Activated CD4-positive, alpha-beta memory T cell treated with anti-CD3 and anti-CD28 coated beads, Interleukin-2, amount 10 ng/mL, durations not matched to agents 7 days and 5 days (primary cell): ENCODE results near the gene MAP3K7. TPM values are rescaled to one million over a fixed set of nuclear protein-coding genes. Genes with fewer than 3 reads are reported as not detected.

Experiments
- CTCF ChIA-PET: fragments of 350-600 bp; sonication (Branson Sonifier 250); formaldehyde crosslinking; loops from one replicate; lab custom pipeline; 2021; ENCODE audit warnings: antibody characterized with exemption, inconsistent platforms; lab: Charles Lee
- POLR2A ChIA-PET: fragments of 350-600 bp; sonication (Branson Sonifier 250); formaldehyde crosslinking; loops from one replicate; lab custom pipeline; 2021; ENCODE audit warnings: antibody characterized with exemption; lab: Charles Lee
- DNase-seq: peaks from one replicate; pipeline ENCODE4 v3.0.0-alpha.2; 2020
- H3K27ac Mint-ChIP-seq: one replicate; pipeline ENCODE4 v1.8.0; 2021; ENCODE audit warnings: mild to moderate bottlenecking, mixed read lengths
- H3K27me3 Mint-ChIP-seq: one replicate; pipeline ENCODE4 v1.8.0; 2021; ENCODE audit warnings: mixed read lengths
- H3K36me3 Mint-ChIP-seq: one replicate; pipeline ENCODE4 v1.8.0; 2021; ENCODE audit warnings: low read depth, mixed read lengths
- H3K4me1 Mint-ChIP-seq: one replicate; pipeline ENCODE4 v1.8.0; 2021; ENCODE audit warnings: mixed read lengths
- H3K4me3 Mint-ChIP-seq: one replicate; pipeline ENCODE4 v1.8.0; 2021; ENCODE audit warnings: mild to moderate bottlenecking, mixed read lengths
- H3K9me3 Mint-ChIP-seq: one replicate; pipeline ENCODE4 v1.8.0; 2021; ENCODE audit warnings: mixed read lengths
- total RNA-seq, 2 experiments: library from RNA; stranded (reverse); gene quantifications; one replicate each; pipeline ENCODE4 v1.2.3, GENCODE V29; 2021

The MAP3K7 gene
- total RNA-seq, 2 experiments from 2014 or later = 26.2 to 27.6 TPM

GRCh38 chr6:90500458-90500857 lies 86.4 kb downstream of the MAP3K7 start:
- no peak for DNase-seq
- H3K27me3 Mint-ChIP-seq = peaks cover 14% of the 10 kb centered on the region
- peaks cover 7% of the 10 kb centered on the region for H3K4me1 Mint-ChIP-seq
- no peak overlapping the region for H3K27ac Mint-ChIP-seq
- no peak overlapping the region for H3K4me3 Mint-ChIP-seq
- CTCF ChIA-PET = no interaction called here
- POLR2A ChIA-PET = interaction anchor here (0.7 kb wide), 1 partner anchor 486 kb away, joined by 3 read pairs; no protein-coding TSS in a partner anchor
- H3K36me3 Mint-ChIP-seq = no peaks in the 10 kb centered on the region
- no peaks in the 10 kb centered on the region for H3K9me3 Mint-ChIP-seq

GRCh38 chr6:90497411-90497810 lies 89.5 kb downstream of the MAP3K7 start:
- ChIA-PET POLR2A (no interaction called here), CTCF (interaction anchor here (0.8 kb wide), 2 partner anchors 18 to 557 kb away, joined by 3 read pairs; no protein-coding TSS in a partner anchor)

GRCh38 chr6:90496258-90497016 lies 90.4 kb downstream of the MAP3K7 start:
- CTCF ChIA-PET = no interaction called here
- Mint-ChIP-seq H3K4me3 (no peak overlapping the region), H3K27ac (no peak overlapping the region), H3K9me3 (no peaks in the 10 kb centered on the region), H3K4me1 (peaks cover 12% of the 10 kb centered on the region), H3K27me3 (peaks cover 31% of the 10 kb centered on the region), H3K36me3 (no peaks in the 10 kb centered on the region)
- POLR2A ChIA-PET = no interaction called here
- no peak for DNase-seq

More at GRCh38 chr6:90497411-90497810, 89.5 kb downstream of the MAP3K7 start:
- Mint-ChIP-seq H3K4me1 (peaks cover 12% of the 10 kb centered on the region), H3K36me3 (no peaks in the 10 kb centered on the region), H3K27ac (no peak overlapping the region), H3K4me3 (no peak overlapping the region), H3K9me3 (no peaks in the 10 kb centered on the region), H3K27me3 (peaks cover 26% of the 10 kb centered on the region)
- no peak for DNase-seq

GRCh38 chr6:90495216-90495817 lies 91.6 kb downstream of the MAP3K7 start:
- no peaks in the 10 kb centered on the region for H3K9me3 Mint-ChIP-seq
- no peak overlapping the region for H3K4me3 Mint-ChIP-seq
- POLR2A ChIA-PET = no interaction called here
- DNase-seq = no peak
- H3K27me3 Mint-ChIP-seq = peaks cover 35% of the 10 kb centered on the region
- H3K27ac Mint-ChIP-seq = no peak overlapping the region
- H3K4me1 Mint-ChIP-seq = peaks cover 12% of the 10 kb centered on the region
- no peaks in the 10 kb centered on the region for H3K36me3 Mint-ChIP-seq
- CTCF ChIA-PET = interaction anchor here (1.5 kb wide), 1 partner anchor 16 kb away, joined by 4 read pairs; no protein-coding TSS in a partner anchor

GRCh38 chr6:90494067-90494780 lies 92.6 kb downstream of the MAP3K7 start:
- Mint-ChIP-seq H3K4me3 (no peak overlapping the region), H3K36me3 (no peaks in the 10 kb centered on the region), H3K27ac (no peak overlapping the region), H3K9me3 (no peaks in the 10 kb centered on the region), H3K27me3 (peaks cover 41% of the 10 kb centered on the region), H3K4me1 (peaks cover 12% of the 10 kb centered on the region)
- ChIA-PET POLR2A (no interaction called here), CTCF (interaction anchor here (0.6 to 1.5 kb wide), 2 partner anchors 15 to 17 kb away, joined by 4 read pairs; no protein-coding TSS in a partner anchor)
- no peak for DNase-seq

GRCh38 chr6:90493332-90493731 lies 93.5 kb downstream of the MAP3K7 start:
- peaks cover 12% of the 10 kb centered on the region for H3K4me1 Mint-ChIP-seq
- H3K4me3 Mint-ChIP-seq = no peak overlapping the region
- H3K36me3 Mint-ChIP-seq = no peaks in the 10 kb centered on the region
- no peak overlapping the region for H3K27ac Mint-ChIP-seq
- DNase-seq = no peak
- ChIA-PET POLR2A (no interaction called here), CTCF (interaction anchor here (0.6 to 2.0 kb wide), 2 partner anchors 17 to 100 kb away, joined by 4 to 5 read pairs; no protein-coding TSS in a partner anchor)
- H3K9me3 Mint-ChIP-seq = no peaks in the 10 kb centered on the region
- H3K27me3 Mint-ChIP-seq = peaks cover 36% of the 10 kb centered on the region

GRCh38 chr6:90492798-90493197 lies 94.1 kb downstream of the MAP3K7 start:
- no peaks in the 10 kb centered on the region for H3K36me3 Mint-ChIP-seq
- no peak overlapping the region for H3K27ac Mint-ChIP-seq
- peaks cover 37% of the 10 kb centered on the region for H3K27me3 Mint-ChIP-seq
- CTCF ChIA-PET = interaction anchor here (1.0 to 2.0 kb wide), 4 partner anchors 13 to 552 kb away, joined by 3 to 7 read pairs (median 5); no protein-coding TSS in a partner anchor
- H3K4me1 Mint-ChIP-seq = peaks cover 12% of the 10 kb centered on the region
- POLR2A ChIA-PET = no interaction called here
- DNase-seq = no peak
- no peak overlapping the region for H3K4me3 Mint-ChIP-seq
- peaks cover 2% of the 10 kb centered on the region for H3K9me3 Mint-ChIP-seq

- Mint-ChIP-seq H3K9me3 (peaks cover 6% of the 10 kb centered on the region), H3K36me3 (no peaks in the 10 kb centered on the region), H3K27ac (no peak overlapping the region), H3K4me3 (no peak overlapping the region), H3K27me3 (peaks cover 35% of the 10 kb centered on the region), H3K4me1 (peaks cover 12% of the 10 kb centered on the region)
- CTCF ChIA-PET = interaction anchor here (1.0 to 2.0 kb wide), 4 partner anchors 13 to 552 kb away, joined by 3 to 7 read pairs (median 5); no protein-coding TSS in a partner anchor
- POLR2A ChIA-PET = no interaction called here
- no peak for DNase-seq
Observed at GRCh38 chr6:90492369-90492768, 94.5 kb downstream of the MAP3K7 start.

- Mint-ChIP-seq H3K27ac (no peak overlapping the region), H3K4me1 (peaks cover 12% of the 10 kb centered on the region), H3K4me3 (no peak overlapping the region), H3K27me3 (peaks cover 32% of the 10 kb centered on the region), H3K9me3 (peaks cover 15% of the 10 kb centered on the region), H3K36me3 (peaks cover 5% of the 10 kb centered on the region)
- ChIA-PET POLR2A (no interaction called here), CTCF (interaction anchor here (1.1 to 1.9 kb wide), 3 partner anchors 11 to 545 kb away, joined by 3 to 5 read pairs (median 3); no protein-coding TSS in a partner anchor)
- DNase-seq = no peak
Observed at GRCh38 chr6:90490030-90490716, 96.7 kb downstream of the MAP3K7 start.

- POLR2A ChIA-PET = no interaction called here
- peaks cover 9% of the 10 kb centered on the region for H3K4me1 Mint-ChIP-seq
- peaks cover 15% of the 10 kb centered on the region for H3K9me3 Mint-ChIP-seq
- DNase-seq = no peak
- H3K36me3 Mint-ChIP-seq = peaks cover 5% of the 10 kb centered on the region
- CTCF ChIA-PET = interaction anchor here (1.5 kb wide), 1 partner anchor 10 kb away, joined by 6 read pairs; no protein-coding TSS in a partner anchor
- H3K27ac Mint-ChIP-seq = no peak overlapping the region
- peaks cover 25% of the 10 kb centered on the region for H3K27me3 Mint-ChIP-seq
- H3K4me3 Mint-ChIP-seq = no peak overlapping the region
Observed at GRCh38 chr6:90488816-90489215, 98.1 kb downstream of the MAP3K7 start.

- peaks cover 16% of the 10 kb centered on the region for H3K27me3 Mint-ChIP-seq
- POLR2A ChIA-PET = no interaction called here
Observed at GRCh38 chr6:90485635-90486277, 101.1 kb downstream of the MAP3K7 start.

GRCh38 chr6:90484903-90485302 lies 102.0 kb downstream of the MAP3K7 start:
- ChIA-PET POLR2A (no interaction called here), CTCF (no interaction called here)
- H3K27ac Mint-ChIP-seq = no peak overlapping the region
- H3K27me3 Mint-ChIP-seq = peaks cover 8% of the 10 kb centered on the region
- no peak overlapping the region for H3K4me3 Mint-ChIP-seq
- H3K4me1 Mint-ChIP-seq = no peaks in the 10 kb centered on the region
- no peak for DNase-seq
- peaks cover 19% of the 10 kb centered on the region for H3K9me3 Mint-ChIP-seq
- H3K36me3 Mint-ChIP-seq = peaks cover 5% of the 10 kb centered on the region

More at GRCh38 chr6:90485635-90486277, 101.1 kb downstream of the MAP3K7 start:
- H3K9me3 Mint-ChIP-seq = peaks cover 19% of the 10 kb centered on the region
- CTCF ChIA-PET = no interaction called here
- H3K4me1 Mint-ChIP-seq = no peaks in the 10 kb centered on the region
- no peak overlapping the region for H3K27ac Mint-ChIP-seq
- H3K36me3 Mint-ChIP-seq = peaks cover 5% of the 10 kb centered on the region
- DNase-seq = no peak
- no peak overlapping the region for H3K4me3 Mint-ChIP-seq
